Upper lobe of left lung (tissue), 4 donors: ENCODE data around the gene NUP210L.

Source experiments
- CTCF ChIP-seq, 6 experiments: fragments of 450-650 bp in 4 of 6; fragments of 200-600 bp in 2 of 6; sonication (generic) in 2 of 6; IDR thresholded peaks; one replicate each; pipeline ENCODE4 v1.5.1; 2016 to 2019; ENCODE audit warnings: antibody characterized with exemption in 6 of 6
- EP300 ChIP-seq, 4 donors: sonication (generic); formaldehyde crosslinking; IDR thresholded peaks; one replicate each; pipeline ENCODE4 v1.5.1; 2017; ENCODE audit warnings: antibody characterized with exemption in 4 of 4, control low read depth in 2 of 4
- POLR2A ChIP-seq, 4 donors: fragments of 450-650 bp; IDR thresholded peaks; one replicate each; pipeline ENCODE4 v1.5.1; 2016 to 2017; ENCODE audit warnings: antibody characterized with exemption in 4 of 4, mild to moderate bottlenecking in 2 of 4
- POLR2AphosphoS5 ChIP-seq, 2 donors: sonication (generic); formaldehyde crosslinking; IDR thresholded peaks; one replicate each; pipeline ENCODE4 v1.5.1; 2017; ENCODE audit warnings: antibody characterized with exemption in 2 of 2

GRCh38 chr1:153973525-153973924 is 181.3 kb downstream of the NUP210L start:
- TF ChIP-seq CTCF (IDR thresholded peaks at IDR 0.05) (no peak), POLR2A (IDR thresholded peaks at IDR 0.05) (no peak), POLR2AphosphoS5 (IDR thresholded peaks at IDR 0.05) (no peak), EP300 (IDR thresholded peaks at IDR 0.05) (no peak)
